ENCODE measurements around the gene UTS2B. TPM values are rescaled to one million over a fixed set of nuclear protein-coding genes. Genes with fewer than 3 reads are reported as not detected.

UTS2B gene
- total and polyA plus RNA-seq, 4 donors, result 0.10 to 0.76 TPM; not detected in 2

GRCh38 chr3:191269289-191270085, 60.8 kb downstream of the UTS2B start:
- Histone ChIP-seq H3K4me3 (ENCODE audit: low read depth in 1 of 3, low read length in 3 of 3) (no peak overlapping the region), H3K9ac (ENCODE audit: low read depth in 1 of 2, low read length in 2 of 2) (no peak overlapping the region), H3K27me3 (ENCODE audit: control insufficient read depth in 4 of 4, insufficient read depth in 4 of 4, low read length in 3 of 4) (no peaks in the 10 kb centered on the region), H3K4me1 (ENCODE audit: control insufficient read depth in 4 of 4, insufficient read depth in 4 of 4, low read length in 3 of 4) (no peaks in the 10 kb centered on the region), H3K27ac (ENCODE audit: low read depth in 1 of 2, low read length in 2 of 2) (no peak overlapping the region), H3K9me3 (ENCODE audit: control insufficient read depth in 4 of 4, low read length in 3 of 4) (no peaks in the 10 kb centered on the region), H3K36me3 (ENCODE audit: control insufficient read depth in 4 of 4, insufficient read depth in 3 of 4, low read depth in 1 of 4, low read length in 3 of 4) (no peaks in the 10 kb centered on the region)
- TF ChIP-seq, protein P1, sequence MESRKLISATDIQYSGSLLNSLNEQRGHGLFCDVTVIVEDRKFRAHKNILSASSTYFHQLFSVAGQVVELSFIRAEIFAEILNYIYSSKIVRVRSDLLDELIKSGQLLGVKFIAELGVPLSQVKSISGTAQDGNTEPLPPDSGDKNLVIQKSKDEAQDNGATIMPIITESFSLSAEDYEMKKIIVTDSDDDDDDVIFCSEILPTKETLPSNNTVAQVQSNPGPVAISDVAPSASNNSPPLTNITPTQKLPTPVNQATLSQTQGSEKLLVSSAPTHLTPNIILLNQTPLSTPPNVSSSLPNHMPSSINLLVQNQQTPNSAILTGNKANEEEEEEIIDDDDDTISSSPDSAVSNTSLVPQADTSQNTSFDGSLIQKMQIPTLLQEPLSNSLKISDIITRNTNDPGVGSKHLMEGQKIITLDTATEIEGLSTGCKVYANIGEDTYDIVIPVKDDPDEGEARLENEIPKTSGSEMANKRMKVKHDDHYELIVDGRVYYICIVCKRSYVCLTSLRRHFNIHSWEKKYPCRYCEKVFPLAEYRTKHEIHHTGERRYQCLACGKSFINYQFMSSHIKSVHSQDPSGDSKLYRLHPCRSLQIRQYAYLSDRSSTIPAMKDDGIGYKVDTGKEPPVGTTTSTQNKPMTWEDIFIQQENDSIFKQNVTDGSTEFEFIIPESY (IDR thresholded peaks at IDR 0.05), result no peak
- TF ChIP-seq SP1 (IDR thresholded peaks at IDR 0.05) (no peak), JUND (IDR thresholded peaks at IDR 0.05) (no peak), YY1 (IDR thresholded peaks at IDR 0.05) (no peak), RXRA (IDR thresholded peaks at IDR 0.05) (no peak), MAX (IDR thresholded peaks at IDR 0.05) (no peak), TAF1 (conservative IDR thresholded peaks at IDR 0.05) (no peak), CTCF (IDR thresholded peaks at IDR 0.05; ENCODE audit: low read depth, low read length, missing input control) (no peak), FOXA2 (IDR thresholded peaks at IDR 0.05) (no peak), GABPA (IDR thresholded peaks at IDR 0.05 in 1 of 2, conservative IDR thresholded peaks at IDR 0.05 in 1 of 2) (no peak), REST (IDR thresholded peaks at IDR 0.05) (no peak), EGR1 (IDR thresholded peaks at IDR 0.05; ENCODE audit: low read depth in 2 of 2) (no peak), ATF3 (IDR thresholded peaks at IDR 0.05) (no peak), NR2F2 (IDR thresholded peaks at IDR 0.05) (no peak), HNF4G (IDR thresholded peaks at IDR 0.05) (no peak), HNF4A (conservative IDR thresholded peaks at IDR 0.05) (no peak), FOXA1 (IDR thresholded peaks at IDR 0.05) (no peak), RAD21 (IDR thresholded peaks at IDR 0.05) (no peak)
- WGBS, result 83% methylated on average over 5 of the region's 5 CpGs
- DNase-seq (ENCODE audit: low spot score), result no peak

All from liver (tissue), 9 donors.